Thymus (tissue), 11 donors: ENCODE results near the gene SIX2. TPM values are rescaled to one million over a fixed set of nuclear protein-coding genes. Genes with fewer than 3 reads are reported as not detected.

Source experiments
- DNase-seq, 9 donors: peaks; one replicate each; pipeline ENCODE4 v3.0.0-alpha.2; 2013; ENCODE audit warnings: low spot score in 9 of 9, low read depth in 6 of 9, missing footprints in 1 of 9
- H3K27ac ChIP-seq, 2 donors: one replicate each; pipeline ENCODE4 v1.5.1; 2013; ENCODE audit warnings: control low read depth in 1 of 2, low read depth in 1 of 2, low read length in 1 of 2, mild to moderate bottlenecking in 1 of 2, moderate library complexity in 1 of 2
- H3K27me3 ChIP-seq, 2 donors: one replicate each; pipeline ENCODE4 v1.5.1; 2013; ENCODE audit warnings: low read length in 1 of 2; ENCODE audit not compliant: control insufficient read depth in 2 of 2, insufficient read depth in 1 of 2
- H3K36me3 ChIP-seq, 2 donors: one replicate each; pipeline ENCODE4 v1.5.1; 2013; ENCODE audit warnings: low read length in 1 of 2, mild to moderate bottlenecking in 1 of 2, moderate library complexity in 1 of 2; ENCODE audit not compliant: control insufficient read depth in 2 of 2, insufficient read depth in 2 of 2
- H3K4me1 ChIP-seq, 2 donors: one replicate each; pipeline ENCODE4 v1.5.1; 2013; ENCODE audit warnings: low read length in 2 of 2; ENCODE audit not compliant: control insufficient read depth in 2 of 2, insufficient read depth in 2 of 2
- H3K4me3 ChIP-seq, 2 donors: one replicate each; pipeline ENCODE4 v1.5.1; 2013; ENCODE audit warnings: low read length in 2 of 2, control low read depth in 1 of 2, mild to moderate bottlenecking in 1 of 2
- H3K9me3 ChIP-seq, 2 donors: one replicate each; pipeline ENCODE4 v1.5.1; 2013; ENCODE audit warnings: low read length in 1 of 2, mild to moderate bottlenecking in 1 of 2; ENCODE audit not compliant: control insufficient read depth in 2 of 2, insufficient read depth in 1 of 2
- WGBS: extraction: QIAGEN DNeasy Blood & Tissue Kit; methylation state at CpG from one replicate; pipeline ENCODE4 v1.1.7; 2013; 5-methylcytosine and 5-hydroxymethylcytosine counted together
- polyA plus RNA-seq: library from polyadenylated mRNA; stranded (reverse); fragments of 200-250 nt; gene quantifications from one replicate; pipeline ENCODE4 v1.2.3, GENCODE V29; 2013
- total RNA-seq: library from RNA; stranded (reverse); fragments of 120-200 nt; gene quantifications from one replicate; pipeline ENCODE4 v1.2.4, GENCODE V29; 2013
- donor health status: healthy.

The SIX2 gene
- total and polyA plus RNA-seq, 2 donors: 0.90 to 16.7 TPM

DNA sequence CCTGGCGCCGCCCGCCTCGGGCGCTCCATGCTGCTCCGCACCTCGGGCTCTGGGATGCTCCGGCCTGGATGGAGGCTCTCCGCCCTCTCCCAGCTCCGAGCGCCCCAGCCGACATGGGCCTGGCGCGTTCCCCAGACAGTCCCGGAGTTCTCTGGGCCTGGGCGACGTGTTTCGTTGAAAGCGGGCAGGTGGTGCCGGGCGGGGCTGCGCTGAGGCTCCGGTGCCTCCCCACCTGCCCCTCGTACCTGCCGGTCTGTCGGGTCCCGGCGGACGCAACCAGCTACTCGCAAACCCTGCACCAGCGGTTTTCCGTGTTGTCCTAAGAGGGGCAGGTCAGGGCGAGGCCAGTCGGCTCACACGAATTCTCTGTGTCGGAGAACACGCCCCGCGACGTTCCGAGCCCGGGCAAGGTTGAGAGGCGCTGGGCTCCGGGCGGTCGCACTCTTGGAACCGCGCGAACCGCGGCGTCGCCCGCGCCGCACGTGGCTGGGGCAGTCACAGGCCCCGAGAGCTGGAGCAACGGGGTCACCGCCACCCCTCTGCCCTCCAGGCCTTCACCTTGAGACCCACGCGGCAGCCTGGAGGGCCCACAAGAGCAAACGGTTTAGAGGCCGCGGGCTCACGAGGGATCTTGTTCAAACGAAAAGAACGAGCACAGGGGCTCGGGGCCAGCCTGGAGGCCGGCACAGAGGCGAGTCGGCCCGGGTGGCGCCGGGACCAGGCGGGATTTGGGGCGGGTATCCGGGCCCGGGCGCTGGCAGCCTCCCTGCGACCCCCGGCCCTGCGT, 4.2 kb upstream of the SIX2 start:
- 5% methylated on average over 83 of the region's 83 CpGs for WGBS
- Histone ChIP-seq H3K4me3 (peak overlapping the region in 1 of 2 donors; percentile 8), H3K36me3 (no peaks in the 10 kb centered on the region), H3K9me3 (peaks cover 3 to 18% of the 10 kb centered on the region in 2 donors), H3K27ac (no peak overlapping the region), H3K27me3 (peaks cover 78 to 97% of the 10 kb centered on the region in 2 donors), H3K4me1 (peaks cover 10 to 29% of the 10 kb centered on the region in 2 donors)
- DNase-seq: no peak

DNA sequence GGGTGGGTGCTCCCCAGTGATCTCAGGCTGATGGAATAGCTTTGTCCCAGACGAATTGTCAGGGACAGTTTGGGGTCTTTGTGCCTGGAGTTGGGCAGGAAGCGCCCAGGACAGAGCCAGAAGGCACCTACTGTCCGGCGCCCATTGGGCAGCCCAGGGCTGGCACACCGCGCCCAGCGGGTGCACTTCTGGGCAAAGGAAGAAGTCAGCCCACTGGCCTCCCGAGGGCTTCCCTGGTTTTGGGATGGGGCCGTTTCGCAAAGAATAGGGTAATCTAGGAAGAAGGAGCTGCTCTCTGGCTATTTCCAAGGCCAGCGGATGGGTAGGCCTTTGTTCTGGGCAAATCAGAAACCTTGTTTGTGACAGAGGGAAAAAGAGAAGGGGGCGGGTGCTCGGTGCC, 3.5 kb upstream of the SIX2 start:
- peaks cover 85 to 97% of the 10 kb centered on the region in 2 donors for H3K27me3 ChIP-seq
- DNase-seq: no peak
- H3K4me1 ChIP-seq: peaks cover 10 to 32% of the 10 kb centered on the region in 2 donors
- no peaks in the 10 kb centered on the region for H3K36me3 ChIP-seq
- 27% methylated on average over 13 of the region's 13 CpGs for WGBS
- H3K4me3 ChIP-seq: no peak overlapping the region
- no peak overlapping the region for H3K27ac ChIP-seq
- peaks cover 3 to 20% of the 10 kb centered on the region in 2 donors for H3K9me3 ChIP-seq

DNA sequence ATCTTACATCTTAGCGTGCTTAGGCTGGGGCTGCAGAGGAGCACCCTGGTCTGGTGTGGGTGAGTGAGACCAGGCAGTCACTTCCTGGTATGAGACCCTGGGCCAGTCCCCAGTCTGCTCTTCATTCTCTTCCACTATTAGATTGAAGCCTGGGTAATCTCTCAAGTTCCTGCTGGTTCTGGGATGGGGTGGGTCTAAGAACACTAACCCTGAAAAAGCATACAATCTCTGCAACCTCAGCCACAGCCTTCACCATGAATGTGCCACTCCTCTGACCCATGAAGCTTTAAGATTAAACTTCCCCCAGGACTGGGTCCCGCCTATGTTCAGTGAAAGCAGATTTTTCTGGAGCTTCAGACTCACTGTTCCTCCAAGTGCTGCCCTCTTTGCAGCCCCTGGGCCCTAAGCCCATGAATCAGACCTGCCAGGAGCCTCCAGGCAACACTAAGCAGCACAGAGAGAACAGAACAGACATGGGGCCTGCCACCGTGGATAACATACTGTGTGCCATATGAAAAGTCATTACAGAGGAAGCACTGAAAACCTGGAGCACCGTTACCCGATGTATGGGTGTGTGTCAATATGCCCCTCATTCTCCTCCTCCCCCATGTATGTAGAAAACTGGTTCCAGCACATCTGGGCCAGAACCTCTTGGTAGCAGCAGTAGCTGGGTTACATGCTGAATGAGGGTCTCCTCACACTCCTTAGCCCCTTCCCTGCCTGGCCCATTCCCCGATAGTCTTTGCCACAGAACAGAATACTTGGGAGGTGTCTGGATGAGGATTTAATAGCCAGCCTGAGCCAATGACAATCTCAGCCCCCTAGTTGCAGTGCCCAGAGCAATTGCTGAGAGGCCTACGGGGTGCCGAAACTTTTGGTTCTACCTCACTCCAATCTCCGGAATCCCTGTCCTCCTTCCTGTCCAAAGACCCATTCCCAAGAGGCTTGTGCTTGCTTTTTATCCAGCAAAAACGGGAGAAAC, 2.7 kb upstream of the SIX2 start:
- peaks cover 89 to 97% of the 10 kb centered on the region in 2 donors for H3K27me3 ChIP-seq
- H3K9me3 ChIP-seq: peaks cover 3 to 22% of the 10 kb centered on the region in 2 donors
- H3K4me1 ChIP-seq: peaks cover 10 to 32% of the 10 kb centered on the region in 2 donors
- H3K4me3 ChIP-seq: no peak overlapping the region
- WGBS: 36% methylated on average over 10 of the region's 10 CpGs
- DNase-seq: no peak
- H3K36me3 ChIP-seq: no peaks in the 10 kb centered on the region
- H3K27ac ChIP-seq: no peak overlapping the region

DNA sequence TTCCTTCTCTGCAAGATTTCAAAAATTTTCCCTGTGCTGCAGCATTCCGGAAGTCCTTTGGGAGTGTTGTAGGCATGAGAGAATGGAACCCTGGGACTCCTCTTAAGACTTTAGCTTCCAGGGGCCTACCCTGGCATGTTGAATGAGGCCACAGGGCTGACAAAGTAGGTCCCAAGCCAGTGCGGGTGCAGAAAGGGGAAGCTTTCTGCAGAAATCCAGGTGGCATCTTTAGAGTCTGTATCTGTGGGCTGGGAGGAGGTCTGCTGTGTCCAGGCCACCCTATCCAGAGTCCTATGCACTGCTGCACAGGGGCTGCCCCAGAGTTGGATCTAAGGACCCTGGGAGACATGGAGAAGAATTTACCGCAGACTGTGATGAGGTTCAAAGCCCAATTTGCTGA, 1.9 kb upstream of the SIX2 start:
- peaks cover 3 to 26% of the 10 kb centered on the region in 2 donors for H3K9me3 ChIP-seq
- H3K27ac ChIP-seq: no peak overlapping the region
- peaks cover 92 to 97% of the 10 kb centered on the region in 2 donors for H3K27me3 ChIP-seq
- no peak for DNase-seq
- no peaks in the 10 kb centered on the region for H3K36me3 ChIP-seq
- peaks cover 10 to 32% of the 10 kb centered on the region in 2 donors for H3K4me1 ChIP-seq
- no peak overlapping the region for H3K4me3 ChIP-seq
- 38% methylated on average over 3 of the region's 3 CpGs for WGBS

DNA sequence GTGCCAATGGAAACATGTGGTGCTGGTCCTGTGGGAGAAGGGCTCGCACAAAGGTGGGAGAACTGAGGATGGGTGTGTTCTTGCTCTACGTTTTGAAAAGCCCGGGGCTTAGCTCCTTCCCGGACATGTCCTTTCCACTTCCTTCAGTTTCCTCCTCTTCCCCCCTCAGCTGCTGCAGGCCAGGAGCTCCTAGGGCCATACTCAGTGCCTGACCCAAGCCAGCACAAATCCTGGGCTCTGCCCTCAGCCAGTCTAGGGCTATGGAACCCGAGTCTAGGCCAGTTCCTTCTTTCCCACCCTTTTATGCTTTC, 1.4 kb upstream of the SIX2 start:
- 14% methylated on average over 5 of the region's 5 CpGs for WGBS
- Histone ChIP-seq H3K4me1 (peaks cover 10 to 32% of the 10 kb centered on the region in 2 donors), H3K27ac (no peak overlapping the region), H3K4me3 (no peak overlapping the region), H3K9me3 (peaks cover 3 to 29% of the 10 kb centered on the region in 2 donors), H3K27me3 (peaks cover 95 to 97% of the 10 kb centered on the region in 2 donors), H3K36me3 (no peaks in the 10 kb centered on the region)
- DNase-seq: no peak

DNA sequence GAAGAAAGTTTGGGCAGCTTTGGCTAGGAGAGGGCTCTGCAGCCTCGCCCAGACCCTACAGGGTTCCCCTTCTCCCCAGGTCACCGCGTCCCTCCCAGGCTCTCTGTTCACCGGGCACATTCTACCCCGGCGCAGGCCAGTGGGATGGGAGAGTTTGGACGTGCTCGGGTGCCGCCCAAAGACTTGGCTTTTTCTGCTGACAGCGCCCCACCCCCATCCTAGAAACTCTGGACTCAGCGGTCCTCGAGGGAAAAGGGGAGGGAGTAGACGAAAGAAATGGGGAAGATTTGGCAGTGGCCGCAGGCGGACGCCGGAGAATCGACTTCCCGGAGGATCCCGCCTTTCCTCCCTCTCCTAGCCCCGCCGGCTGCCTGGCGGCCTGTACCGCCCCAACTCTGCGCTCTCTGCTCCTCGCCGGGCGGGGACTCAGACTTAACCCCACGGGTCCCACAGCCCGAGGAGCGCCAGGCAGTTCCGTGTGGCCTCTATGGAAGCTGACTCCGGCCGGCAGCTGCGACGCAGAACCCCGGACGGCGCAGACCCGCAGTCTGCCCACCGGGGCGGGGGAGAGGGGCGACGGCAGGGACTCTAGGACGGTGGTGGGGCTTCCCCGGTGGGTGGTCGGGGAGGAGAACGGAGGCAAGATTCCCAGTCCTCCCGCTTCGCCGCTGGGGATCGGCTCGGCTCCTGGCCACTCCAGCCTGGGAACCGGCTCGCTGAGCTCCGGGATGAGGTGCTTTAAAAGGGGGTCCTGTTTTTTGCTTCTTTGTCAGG, 863 bp upstream of the SIX2 start:
- DNase-seq: no peak
- H3K4me3 ChIP-seq: peak overlapping the region; percentile 12 to 16

DNA sequence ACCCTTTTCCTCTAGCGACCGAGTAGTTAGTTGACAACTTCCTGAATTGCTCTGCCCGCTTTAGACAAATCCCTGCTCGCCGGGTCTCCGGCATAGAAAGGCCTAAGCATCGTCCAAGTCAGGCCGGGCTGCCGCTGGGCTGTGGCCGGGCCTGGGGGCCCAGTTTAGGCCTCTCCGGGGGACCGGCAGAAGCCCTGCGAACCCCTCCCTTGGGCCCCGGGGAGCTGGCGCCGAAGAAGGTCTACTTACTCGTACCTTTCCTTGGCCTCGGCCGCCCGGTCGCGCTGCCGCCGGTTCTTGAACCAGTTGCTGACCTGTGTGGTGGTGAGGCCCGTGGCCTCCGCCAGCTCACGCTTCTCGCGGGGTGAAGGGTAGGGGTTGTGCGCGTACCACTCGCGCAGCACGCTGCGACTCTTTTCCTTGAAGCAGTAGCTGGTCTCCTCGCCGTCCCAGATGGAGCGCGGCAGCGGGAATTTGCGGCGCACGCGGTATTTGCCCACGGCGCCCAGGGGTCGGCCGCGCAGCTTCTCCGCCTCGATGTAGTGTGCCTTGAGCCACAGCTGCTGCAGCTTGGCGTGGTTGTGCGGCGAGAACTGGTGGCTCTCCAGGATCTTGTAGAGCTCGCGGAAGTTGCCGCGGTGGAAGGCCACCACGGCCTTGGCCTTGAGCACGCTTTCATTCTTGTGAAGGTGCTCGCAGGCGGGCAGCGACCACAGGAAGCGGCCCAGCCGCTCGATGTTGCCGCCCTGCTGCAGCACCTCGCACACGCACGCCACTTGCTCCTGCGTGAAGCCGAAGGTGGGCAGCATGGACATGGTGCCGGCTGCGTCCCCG, 739 bp downstream of the SIX2 start:
- 4% methylated on average over 75 of the region's 75 CpGs for WGBS
- peak overlapping the region in 1 of 2 donors; percentile 56 for H3K27ac ChIP-seq
- no peaks in the 10 kb centered on the region for H3K36me3 ChIP-seq
- H3K4me1 ChIP-seq: peaks cover 6 to 37% of the 10 kb centered on the region in 2 donors
- DNase-seq: no peak
- peak overlapping the region; percentile 33 to 35 for H3K4me3 ChIP-seq
- H3K27me3 ChIP-seq: peaks cover 98% of the 10 kb centered on the region in 2 donors
- peaks cover 3 to 33% of the 10 kb centered on the region in 2 donors for H3K9me3 ChIP-seq

More for the DNA sequence above, 863 bp upstream of the SIX2 start:
- Histone ChIP-seq H3K27me3 (peaks cover 97 to 98% of the 10 kb centered on the region in 2 donors), H3K9me3 (peaks cover 3 to 29% of the 10 kb centered on the region in 2 donors), H3K27ac (peak overlapping the region; percentile 51 to 60), H3K4me1 (peaks cover 10 to 32% of the 10 kb centered on the region in 2 donors), H3K36me3 (no peaks in the 10 kb centered on the region)
- 5% methylated on average over 56 of the region's 56 CpGs for WGBS

DNA sequence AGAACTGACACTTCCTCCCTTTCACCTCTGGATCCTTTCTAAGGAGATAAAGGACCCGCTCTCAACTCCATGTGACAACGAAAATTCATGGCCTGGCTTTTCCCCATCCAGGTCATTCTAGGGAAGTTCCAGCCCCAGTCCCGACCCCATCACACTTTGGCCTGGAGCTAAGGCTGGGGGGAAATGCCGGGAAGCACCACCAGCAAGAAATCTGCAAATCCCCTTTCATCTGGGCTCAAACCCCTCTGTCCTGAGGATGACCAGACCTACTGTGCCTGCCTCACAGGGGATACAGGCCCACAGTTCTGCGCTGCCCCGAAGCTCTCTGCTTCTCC, 1.3 kb downstream of the SIX2 start:
- Histone ChIP-seq H3K36me3 (no peaks in the 10 kb centered on the region), H3K9me3 (peaks cover 1 to 29% of the 10 kb centered on the region in 2 donors), H3K27me3 (peaks cover 97 to 98% of the 10 kb centered on the region in 2 donors), H3K4me1 (peaks cover 6 to 36% of the 10 kb centered on the region in 2 donors), H3K4me3 (peak overlapping the region in 1 of 2 donors; percentile 33), H3K27ac (no peak overlapping the region)
- 22% methylated on average over 6 of the region's 6 CpGs for WGBS
- DNase-seq: no peak
